H1 (cell line): Measurements from ENCODE around the gene LRRC4. TPM values are rescaled to one million over a fixed set of nuclear protein-coding genes. Genes with fewer than 3 reads are reported as not detected.

Experiments
- CTCF ChIA-PET: fragments of 300-600 bp; sonication (Branson Sonifier 250); formaldehyde crosslinking; loops from one replicate; lab custom pipeline; 2021; ENCODE audit not compliant: partially characterized antibody; lab: Charles Lee
- POLR2A ChIA-PET: fragments of 300-600 bp; sonication (Branson Sonifier 250); formaldehyde crosslinking; loops from one replicate; lab custom pipeline; 2021; ENCODE audit warnings: inconsistent platforms; ENCODE audit not compliant: partially characterized antibody; lab: Charles Lee
- DNase-seq, 2 experiments: peaks; one replicate each; pipeline versions ENCODE4 v3.0.0 to v3.0.0-alpha.2; 2010 to 2022; ENCODE audit warnings: low spot score in 2 of 2, low read depth in 1 of 2, mixed read lengths in 1 of 2
- FAIRE-seq: peaks from 2 replicates; lab custom pipeline; 2011; peaks lifted over from hg19 to GRCh38; lab: Jason Lieb, UNC
- H2AFZ ChIP-seq: 2 replicates; pipeline ENCODE4 v1.8.1; 2012; ENCODE audit warnings: low read length, inconsistent platforms
- H2AK5ac ChIP-seq: 2 replicates; pipeline ENCODE4 v1.6.1; 2013; ENCODE audit warnings: low read depth, low read length
- H2BK120ac ChIP-seq: replicated peaks from 2 replicates; pipeline ENCODE3; 2013; ENCODE audit warnings: low read depth, low read length, inconsistent platforms
- H2BK12ac ChIP-seq: 2 replicates; pipeline ENCODE4 v1.6.1; 2013; ENCODE audit warnings: low read depth, low read length
- H2BK15ac ChIP-seq: 2 replicates; pipeline ENCODE4 v1.6.1; 2013; ENCODE audit warnings: low read length
- H2BK20ac ChIP-seq: 2 replicates; pipeline ENCODE4 v1.6.1; 2013; ENCODE audit warnings: low read length
- H2BK5ac ChIP-seq: 2 replicates; pipeline ENCODE4 v1.6.1; 2013; ENCODE audit warnings: low read depth, low read length
- H3K14ac ChIP-seq: 2 replicates; pipeline ENCODE4 v1.6.1; 2013; ENCODE audit warnings: inconsistent platforms; ENCODE audit not compliant: insufficient read length
- H3K18ac ChIP-seq: 2 replicates; pipeline ENCODE4 v1.6.1; 2013; ENCODE audit warnings: low read length; ENCODE audit errors: extremely low read depth
- H3K23ac ChIP-seq: 2 replicates; pipeline ENCODE4 v1.6.1; 2013; ENCODE audit warnings: inconsistent platforms; ENCODE audit not compliant: insufficient read length
- H3K23me2 ChIP-seq: 2 replicates; pipeline ENCODE4 v1.6.1; 2013; ENCODE audit warnings: low read depth, low read length
- H3K27ac ChIP-seq: 2 replicates; pipeline ENCODE4 v1.6.1; 2011; ENCODE audit warnings: low read depth, low read length, inconsistent platforms
- H3K27me3 ChIP-seq, 4 experiments: replicated peaks in 1 of 4; 1 replicate in 1 of 4; 2 replicates in 3 of 4; pipeline versions ENCODE4 v1.6.1 to v1.8.1; 2011 to 2013; ENCODE audit warnings: low read length in 3 of 4, mild to moderate bottlenecking in 3 of 4, inconsistent platforms in 2 of 4, mixed read lengths in 2 of 4, moderate library complexity in 1 of 4; ENCODE audit not compliant: control insufficient read depth in 3 of 4, insufficient read depth in 3 of 4; ENCODE audit errors: extremely low read depth in 1 of 4
- H3K36me3 ChIP-seq, 4 experiments: 2 replicates each; pipeline versions ENCODE4 v1.6.1 to v1.8.1; 2011 to 2013; ENCODE audit warnings: mild to moderate bottlenecking in 4 of 4, low read length in 3 of 4, moderate library complexity in 2 of 4, control low read depth in 1 of 4, inconsistent platforms in 1 of 4; ENCODE audit not compliant: insufficient read depth in 4 of 4, control insufficient read depth in 2 of 4
- H3K4ac ChIP-seq: replicated peaks from 2 replicates; pipeline ENCODE3; 2013; ENCODE audit warnings: low read length, low read depth, mixed read lengths, inconsistent platforms; ENCODE audit not compliant: insufficient read length
- H3K4me1 ChIP-seq, 4 experiments: replicated peaks in 1 of 4; 1 replicate in 1 of 4; 2 replicates in 3 of 4; pipeline versions ENCODE4 v1.6.1 to v1.8.1; 2011 to 2013; ENCODE audit warnings: low read length in 3 of 4, inconsistent platforms in 2 of 4, mixed read lengths in 1 of 4; ENCODE audit not compliant: insufficient read depth in 4 of 4, control insufficient read depth in 3 of 4
- H3K4me2 ChIP-seq, 2 experiments: 2 replicates each; pipeline versions ENCODE4 v1.6.1 to v1.8.1; 2011 to 2013; ENCODE audit warnings: low read depth in 2 of 2, low read length in 2 of 2, control low read depth in 1 of 2, inconsistent platforms in 1 of 2, mild to moderate bottlenecking in 1 of 2; ENCODE audit not compliant: insufficient read depth in 1 of 2
- H3K4me3 ChIP-seq, 4 experiments: fragments of 200-600, 300-600 bp in 1 of 4; sonication (generic), shearing (Covaris generic), sonication (Bioruptor Twin) in 1 of 4; 2 replicates each; pipeline versions ENCODE4 v1.5.1 to v1.8.1; 2011 to 2016; ENCODE audit warnings: low read length in 4 of 4, low read depth in 3 of 4, control low read depth in 2 of 4, inconsistent platforms in 2 of 4, mild to moderate bottlenecking in 2 of 4, mixed read lengths in 1 of 4, moderate library complexity in 1 of 4; ENCODE audit not compliant: insufficient read depth in 2 of 4; ENCODE audit errors: extremely low read depth in 1 of 4
- H3K56ac ChIP-seq: replicated peaks from 2 replicates; pipeline ENCODE3; 2013; ENCODE audit warnings: low read depth, mild to moderate bottlenecking, mixed read lengths, low read length, inconsistent platforms; ENCODE audit not compliant: insufficient read length
- H3K79me1 ChIP-seq: 2 replicates; pipeline ENCODE4 v1.6.1; 2013; ENCODE audit warnings: low read depth, low read length, control low read depth
- H3K79me2 ChIP-seq, 2 experiments: 2 replicates each; pipeline versions ENCODE4 v1.6.1 to v1.8.1; 2012 to 2013; ENCODE audit warnings: low read length in 2 of 2, mild to moderate bottlenecking in 2 of 2, inconsistent platforms in 1 of 2; ENCODE audit not compliant: insufficient read depth in 2 of 2, control insufficient read depth in 1 of 2
- H3K9ac ChIP-seq, 4 experiments: replicated peaks in 1 of 4; 1 replicate in 1 of 4; 2 replicates in 3 of 4; pipeline versions ENCODE4 v1.6.1 to v1.8.1; 2011 to 2013; ENCODE audit warnings: low read depth in 3 of 4, low read length in 3 of 4, control low read depth in 2 of 4, mild to moderate bottlenecking in 2 of 4, moderate library complexity in 2 of 4, inconsistent platforms in 1 of 4; ENCODE audit errors: extremely low read depth in 1 of 4
- H3K9me3 ChIP-seq, 2 experiments: 2 replicates each; pipeline versions ENCODE4 v1.6.1 to v1.8.1; 2012 to 2013; ENCODE audit warnings: mild to moderate bottlenecking in 2 of 2, moderate library complexity in 2 of 2, control low read depth in 1 of 2, inconsistent platforms in 1 of 2, low read depth in 1 of 2, low read length in 1 of 2, mixed read lengths in 1 of 2; ENCODE audit not compliant: insufficient read depth in 2 of 2
- H4K20me1 ChIP-seq, 2 experiments: replicated peaks in 1 of 2; 2 replicates each; pipeline versions ENCODE3 to v1.8.1; 2011 to 2013; ENCODE audit warnings: inconsistent platforms in 2 of 2, low read length in 2 of 2, mild to moderate bottlenecking in 1 of 2; ENCODE audit not compliant: insufficient read depth in 2 of 2, control insufficient read depth in 1 of 2
- H4K5ac ChIP-seq: 2 replicates; pipeline ENCODE4 v1.6.1; 2013; ENCODE audit warnings: low read length, low read depth, mixed read lengths, inconsistent platforms; ENCODE audit not compliant: insufficient read length
- H4K8ac ChIP-seq: 2 replicates; pipeline ENCODE4 v1.8.0; 2013; ENCODE audit warnings: mild to moderate bottlenecking, moderate library complexity, low read length, inconsistent platforms; ENCODE audit not compliant: insufficient read depth; ENCODE audit errors: extremely low read depth
- H4K91ac ChIP-seq: replicated peaks from 2 replicates; pipeline ENCODE3; 2013; ENCODE audit warnings: low read length, mixed read lengths, inconsistent platforms; ENCODE audit not compliant: insufficient read length
- ATF3 ChIP-seq: IDR thresholded peaks from 2 replicates; pipeline ENCODE4 v1.6.1; 2011; ENCODE audit warnings: low read depth, mild to moderate bottlenecking, low read length; ENCODE audit not compliant: insufficient read depth
- BCL11A ChIP-seq, 2 experiments: IDR thresholded peaks; one replicate each; pipeline ENCODE4 v1.6.1; 2011; ENCODE audit warnings: low read depth in 2 of 2, low read length in 2 of 2, mild to moderate bottlenecking in 2 of 2
- EZH2 ChIP-seq: fragments of 200-600 bp; sonication (generic); IDR thresholded peaks from 2 replicates; pipeline ENCODE4 v1.7.1; 2012; ENCODE audit warnings: low read depth, mild to moderate bottlenecking, moderate library complexity, low read length, inconsistent platforms; ENCODE audit not compliant: severe bottlenecking
- GTF2F1 ChIP-seq: IDR thresholded peaks from 2 replicates; pipeline ENCODE4 v1.6.1; 2012; ENCODE audit warnings: low read depth, low read length, improper control_type of control experiment, borderline replicate concordance
- KDM4A ChIP-seq: IDR thresholded peaks from one replicate; pipeline ENCODE4 v1.7.1; 2012; ENCODE audit warnings: low read depth, mild to moderate bottlenecking, moderate library complexity, low read length, inconsistent platforms; ENCODE audit not compliant: severe bottlenecking
- MAX ChIP-seq: IDR thresholded peaks from 2 replicates; pipeline ENCODE4 v1.6.1; 2012; ENCODE audit warnings: inconsistent platforms
- RNF2 ChIP-seq: fragments of 200-900, 300-1000 bp; sonication (generic); IDR thresholded peaks from 2 replicates; pipeline ENCODE4 v1.7.1; 2016; ENCODE audit warnings: borderline replicate concordance, low read depth, mild to moderate bottlenecking, antibody characterized with exemption, low read length; ENCODE audit not compliant: poor library complexity, severe bottlenecking; ENCODE audit errors: missing control alignments
- SP1 ChIP-seq: IDR thresholded peaks from 2 replicates; pipeline ENCODE4 v1.6.1; 2011; ENCODE audit warnings: low read depth, low read length
- ZNF274 ChIP-seq: IDR thresholded peaks from 2 replicates; pipeline ENCODE4 v1.7.0; 2012; ENCODE audit warnings: low read length, borderline replicate concordance; ENCODE audit errors: extremely low read depth
- WGBS, 2 experiments: shearing (Covaris generic) in 1 of 2; methylation state at CpG; one replicate each; pipeline versions ENCODE4 v1.1.6 to v1.1.7; 2013 to 2015; ENCODE audit warnings: low lambda C conversion rate in 2 of 2, mixed read lengths in 2 of 2, inconsistent platforms in 1 of 2, low coverage in 1 of 2, missing lambda C conversion rate in 1 of 2; ENCODE audit not compliant: insufficient replicate concordance in 2 of 2, insufficient coverage in 1 of 2, insufficient read length in 1 of 2; ENCODE audit errors: extremely low coverage in 1 of 2, missing lambda C conversion rate in 1 of 2; 5-methylcytosine and 5-hydroxymethylcytosine counted together
- polyA plus RNA-seq, 7 experiments: library from polyadenylated mRNA; depleted of rRNA in 3 of 7; stranded (reverse) in 5 of 7; unstranded in 2 of 7; fragments of >200 nt in 5 of 7; fragments of 200-250 nt in 2 of 7; gene quantifications; 1 replicate in 5 of 7; 2 replicates in 1 of 7; 4 replicates in 1 of 7; pipeline versions ENCODE4 v1.2.1 to v1.2.3, GENCODE V29; 2011 to 2013; ENCODE audit warnings: missing spikeins in 2 of 7, mixed read lengths in 2 of 7
- total RNA-seq: library from RNA; stranded (reverse); fragmentation: NEBNext Ultra II Directional; extraction: Animal tissue kit (Norgen Biotek cat#: 25700); gene quantifications from 2 replicates; pipeline ENCODE4 v1.2.1, GENCODE V29; 2021

Gene LRRC4
- total and polyA plus RNA-seq, 2 of the 8 experiments (the other 6 are each of a cell fraction or from before 2014, with no cell fraction given), result 13.4 to 16.4 TPM

GRCh38 chr7:128045766-128046165 lies 14.5 kb upstream of the LRRC4 start:
- Histone ChIP-seq H4K91ac (no peak overlapping the region), H3K4me2 (no peak overlapping the region), H3K23ac (no peak overlapping the region), H3K56ac (no peak overlapping the region), H3K79me2 (no peaks in the 10 kb centered on the region), H2AFZ (no peak overlapping the region), H3K14ac (no peak overlapping the region), H3K9ac (no peak overlapping the region), H2BK5ac (no peak overlapping the region), H2BK15ac (no peak overlapping the region), H3K4me1 (no peaks in the 10 kb centered on the region), H3K79me1 (no peaks in the 10 kb centered on the region; the same call in 1 of the 2 replicates), H2BK120ac (no peak overlapping the region), H4K20me1 (peaks cover 0 to 5% of the 10 kb centered on the region in 2 experiments), H3K18ac (no peak overlapping the region), H3K4me3 (no peak overlapping the region), H3K36me3 (no peaks in the 10 kb centered on the region), H3K27me3 (no peaks in the 10 kb centered on the region), H3K23me2 (no peaks in the 10 kb centered on the region), H3K9me3 (no peaks in the 10 kb centered on the region), H4K5ac (no peak overlapping the region), H2BK20ac (no peak overlapping the region), H2AK5ac (no peak overlapping the region), H2BK12ac (no peak overlapping the region), H3K4ac (no peak overlapping the region), H3K27ac (no peak overlapping the region), H4K8ac (no peak overlapping the region)
- FAIRE-seq (no peak), DNase-seq (no peak)
- ChIA-PET POLR2A (no interaction called here), CTCF (interaction anchor here (0.6 to 15.3 kb wide), 8 partner anchors 9 to 337 kb away, joined by 3 to 113 read pairs (median 7); no protein-coding TSS in a partner anchor)
- WGBS, 2 experiments, result 89% methylated on average over 1 of the region's 1 CpG; no CpG with 5 or more reads in 1 of the 2 experiments
- TF ChIP-seq RNF2 (no peak), ZNF274 (no peak), KDM4A (no peak), BCL11A (IDR thresholded peaks at IDR 0.05; ENCODE audit: low read depth in 2 of 2, low read length in 2 of 2) (no peak), GTF2F1 (no peak), ATF3 (no peak), SP1 (no peak), MAX (no peak), EZH2 (no peak)
